ENCODE results near the gene PRSS1.
"Not testable (repeated sequence)": the region's sequence is repeated elsewhere in the genome, so short reads cannot be mapped to it uniquely, and the experiment has no call there.

Gene PRSS1

GRCh38 chr7:142749218-142749993 is at the start of gene PRSS1:
Gene PRSS1 (plus strand): TSS chr7:142749472. CDS start chr7:142749485, 13 bp downstream.
- DNase-seq: no peak

GRCh38 chr7:142700935-142701334 is 48.3 kb upstream of the PRSS1 start:
- DNase-seq: not testable (repeated sequence)

- DNase-seq: no peak
These were observed 45.5 kb upstream of the PRSS1 start for GRCh38 chr7:142703655-142704305.

- DNase-seq: not testable (repeated sequence)
These were observed 40.5 kb upstream of the PRSS1 start for GRCh38 chr7:142708726-142709125.

DNA sequence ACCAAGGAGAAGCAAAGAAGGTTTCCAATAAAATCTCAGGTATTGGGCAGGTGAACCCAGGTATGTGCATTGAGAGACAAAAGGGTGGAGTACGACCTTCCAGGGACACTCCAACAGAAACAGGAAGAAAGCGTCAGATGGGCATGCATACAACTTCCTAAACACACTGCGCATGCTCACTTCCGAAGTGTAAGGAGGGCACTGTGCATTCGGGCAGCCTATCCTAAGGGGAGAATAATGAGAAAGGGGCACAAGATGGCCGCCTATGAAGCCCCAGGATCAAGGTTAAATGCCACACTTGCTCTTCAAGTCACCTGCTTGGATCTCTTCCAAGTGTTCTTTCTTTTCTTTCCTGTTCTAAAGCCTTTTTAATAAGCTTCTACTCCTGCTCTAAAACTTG is 39.4 kb upstream of the PRSS1 start:
- no peak for DNase-seq

DNA sequence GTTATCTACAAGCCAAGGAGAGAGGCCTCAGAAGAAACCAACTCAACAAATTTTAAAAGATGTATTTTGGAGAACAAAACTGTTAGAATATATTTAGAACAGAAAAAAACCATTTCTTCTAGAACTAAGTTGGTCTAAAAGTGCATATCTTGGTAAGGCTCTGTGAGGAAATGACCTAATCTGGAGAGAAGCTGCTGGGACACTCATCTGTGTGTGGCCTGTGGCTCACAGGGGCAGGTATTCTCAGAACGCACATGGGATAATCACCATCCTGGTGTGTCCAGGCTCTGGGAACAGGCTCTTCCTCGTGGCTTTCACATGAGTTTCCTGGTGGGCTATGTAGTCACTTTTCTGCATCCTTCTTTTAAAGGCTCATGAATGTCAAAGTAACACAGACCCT is 38.1 kb upstream of the PRSS1 start:
- no peak for DNase-seq

GRCh38 chr7:142711746-142712616 is 37.3 kb upstream of the PRSS1 start:
- no peak for DNase-seq

DNA sequence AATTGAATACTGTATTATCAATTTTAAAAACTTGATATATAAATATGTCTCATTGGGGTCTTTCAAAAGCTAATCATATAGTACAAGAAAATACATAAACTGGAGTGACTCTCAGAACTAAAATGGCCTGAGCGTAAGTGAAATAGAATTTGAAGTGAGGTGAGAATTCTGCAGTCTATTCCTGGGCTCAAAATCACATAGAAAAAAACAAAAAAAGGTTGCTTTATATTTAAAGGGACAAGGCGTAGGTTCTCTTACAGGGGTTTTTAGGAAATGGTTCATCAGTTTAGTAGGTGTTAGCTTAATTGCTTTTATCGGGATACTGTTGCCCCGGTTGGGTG is 36.7 kb upstream of the PRSS1 start:
- DNase-seq: no peak

- no peak for DNase-seq
These were observed 34.9 kb upstream of the PRSS1 start for GRCh38 chr7:142714375-142714774.

GRCh38 chr7:142716596-142716995 is 32.7 kb upstream of the PRSS1 start:
- DNase-seq: no peak

GRCh38 chr7:142717453-142717852 is 31.8 kb upstream of the PRSS1 start:
- no peak for DNase-seq

GRCh38 chr7:142718313-142718712 is 31.0 kb upstream of the PRSS1 start:
- no peak for DNase-seq

GRCh38 chr7:142720172-142720773 is 29.0 kb upstream of the PRSS1 start:
- no peak for DNase-seq

DNA sequence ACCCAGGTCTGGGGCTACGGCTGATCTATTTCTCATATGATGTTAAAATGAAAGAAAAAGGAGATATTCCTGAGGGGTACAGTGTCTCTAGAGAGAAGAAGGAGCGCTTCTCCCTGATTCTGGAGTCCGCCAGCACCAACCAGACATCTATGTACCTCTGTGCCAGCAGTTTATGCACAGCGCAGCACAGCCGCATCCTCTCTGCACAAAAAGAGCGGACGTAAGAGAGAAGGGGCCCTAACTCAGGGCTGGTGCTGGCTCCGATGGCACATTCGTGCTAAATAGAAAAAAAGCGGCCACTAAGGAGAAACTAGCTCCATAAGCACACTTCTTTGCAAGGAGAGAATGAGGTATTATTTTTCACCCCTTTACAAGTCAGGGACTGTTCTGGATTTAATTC is 28.3 kb upstream of the PRSS1 start:
- DNase-seq: no peak

- DNase-seq: no peak
These were observed 27.0 kb upstream of the PRSS1 start for GRCh38 chr7:142722248-142722794.

- no peak for DNase-seq
These were observed 16.0 kb upstream of the PRSS1 start for GRCh38 chr7:142733271-142733670.

DNA sequence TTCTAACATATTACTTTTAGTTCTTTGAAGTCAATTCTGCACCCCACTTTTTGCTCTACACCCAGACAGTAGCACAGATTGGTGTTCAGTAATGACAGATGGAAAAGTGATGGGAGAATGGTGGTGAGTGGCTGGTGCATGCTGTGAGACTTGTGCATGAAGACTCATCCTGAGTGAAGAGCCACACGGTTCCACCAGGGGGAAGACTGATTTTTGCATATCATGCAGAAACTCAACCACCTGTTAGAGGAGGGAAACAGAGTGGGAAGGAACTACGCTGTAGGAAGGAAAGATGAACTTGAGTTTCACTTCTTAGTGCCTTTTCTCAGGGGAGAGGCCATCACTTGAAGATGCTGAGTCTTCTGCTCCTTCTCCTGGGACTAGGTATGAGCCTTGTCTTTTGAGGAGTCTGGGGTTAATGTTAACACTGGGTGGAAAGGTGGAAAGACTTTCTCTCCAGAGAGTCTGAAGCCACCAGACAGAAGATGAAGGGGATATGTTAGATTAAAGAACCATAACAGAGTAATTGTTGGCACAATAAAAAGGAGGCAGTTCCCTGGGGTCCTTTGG is 9.3 kb upstream of the PRSS1 start:
- no peak for DNase-seq

DNA sequence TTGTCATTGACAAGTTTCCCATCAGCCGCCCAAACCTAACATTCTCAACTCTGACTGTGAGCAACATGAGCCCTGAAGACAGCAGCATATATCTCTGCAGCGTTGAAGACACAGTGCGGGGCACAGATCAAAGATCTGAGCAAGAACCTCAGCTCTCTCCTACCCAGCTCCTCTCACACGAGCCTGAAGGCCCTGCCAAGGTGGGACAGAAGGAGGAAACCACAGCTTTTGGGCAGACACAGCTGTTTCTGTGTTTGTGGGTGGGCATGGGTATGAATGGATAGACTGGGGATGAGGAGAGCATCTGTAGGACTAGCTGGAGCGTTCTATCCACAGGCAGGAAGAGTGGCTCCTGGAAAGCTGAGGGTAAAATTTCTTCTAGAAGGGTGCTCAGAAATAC is 8.5 kb upstream of the PRSS1 start:
- DNase-seq: no peak

- DNase-seq: not testable (repeated sequence)
These were observed 7.3 kb upstream of the PRSS1 start for GRCh38 chr7:142741932-142742331.

GRCh38 chr7:142745091-142745635 is 4.1 kb upstream of the PRSS1 start:
- DNase-seq: no peak

GRCh38 chr7:142745745-142746144 is 3.5 kb upstream of the PRSS1 start:
- DNase-seq: no peak

GRCh38 chr7:142746264-142746663 is 3.0 kb upstream of the PRSS1 start:
- no peak for DNase-seq

All from NCI-H1092 (cell line).